Measurements from ENCODE around the gene PNKP.

PNKP gene

DNA sequence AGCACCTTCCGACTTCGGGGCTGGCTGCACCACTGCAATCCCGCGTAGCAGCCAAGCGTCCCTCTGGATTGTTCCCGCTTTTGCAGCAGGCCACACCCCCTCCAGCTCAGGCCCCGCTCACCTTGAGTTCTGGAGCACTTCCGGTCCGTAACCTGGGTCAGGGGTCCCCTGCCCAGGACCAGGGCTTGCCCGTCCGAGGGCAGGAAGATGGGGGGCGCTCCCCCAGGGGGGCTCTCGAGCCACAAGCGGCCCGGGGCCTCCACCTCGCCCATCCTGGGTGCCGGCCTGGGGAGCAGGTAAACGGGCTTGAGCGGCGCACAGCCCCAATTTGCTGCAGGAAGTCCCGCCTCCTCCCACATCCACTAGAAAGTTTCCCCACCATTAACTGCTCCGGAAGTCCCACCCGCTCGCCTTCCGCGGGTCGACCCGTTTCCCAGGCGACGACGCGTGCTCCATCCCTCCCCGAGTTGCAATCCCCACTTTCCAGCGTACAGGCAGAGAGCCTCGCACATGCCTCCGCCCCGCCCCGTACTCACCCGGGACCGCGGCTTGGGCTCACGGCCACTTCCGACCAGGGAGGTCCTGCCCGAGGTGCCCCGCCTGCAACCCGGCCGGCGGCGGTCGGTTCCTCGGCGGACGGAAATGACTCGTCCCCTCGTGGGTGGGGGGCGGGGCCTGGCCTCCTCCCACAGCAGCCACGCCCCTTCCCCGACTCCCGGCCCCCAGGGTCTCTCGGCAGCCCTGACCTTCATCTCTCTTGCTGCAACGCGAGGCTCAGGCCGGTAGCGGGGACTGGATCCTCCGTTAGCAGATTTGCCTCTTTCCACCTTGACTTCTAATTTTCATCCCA is at the start of gene PNKP:
TSS of gene PNKP (minus strand) at position 644 of the 850 bp plus-strand sequence. CDS start at position 272, 372 bp downstream.
- peak; percentile 89 for DNase-seq

DNA sequence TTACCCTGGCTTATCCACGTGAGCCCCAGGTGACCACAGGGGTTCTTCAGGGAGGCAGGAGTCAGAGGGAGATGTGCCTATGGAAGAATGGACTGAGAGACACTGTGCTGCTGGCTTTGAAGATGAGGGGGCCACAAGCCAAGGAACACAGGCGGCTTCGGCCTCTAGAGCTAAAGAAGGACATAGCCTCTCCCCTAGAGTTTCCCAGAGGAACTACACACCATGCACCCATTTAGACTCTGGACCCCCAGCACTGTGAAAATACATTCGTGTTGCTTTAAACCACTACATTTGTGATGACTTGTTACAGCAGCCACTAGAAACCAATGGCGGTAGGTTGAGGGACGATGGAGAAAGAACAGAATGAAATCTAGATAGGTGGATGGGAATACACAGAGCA is 47.9 kb upstream of the PNKP start:
- DNase-seq = no peak

- DNase-seq = no peak
Observed at GRCh38 chr19:49913720-49914119, 46.3 kb upstream of the PNKP start.

DNA sequence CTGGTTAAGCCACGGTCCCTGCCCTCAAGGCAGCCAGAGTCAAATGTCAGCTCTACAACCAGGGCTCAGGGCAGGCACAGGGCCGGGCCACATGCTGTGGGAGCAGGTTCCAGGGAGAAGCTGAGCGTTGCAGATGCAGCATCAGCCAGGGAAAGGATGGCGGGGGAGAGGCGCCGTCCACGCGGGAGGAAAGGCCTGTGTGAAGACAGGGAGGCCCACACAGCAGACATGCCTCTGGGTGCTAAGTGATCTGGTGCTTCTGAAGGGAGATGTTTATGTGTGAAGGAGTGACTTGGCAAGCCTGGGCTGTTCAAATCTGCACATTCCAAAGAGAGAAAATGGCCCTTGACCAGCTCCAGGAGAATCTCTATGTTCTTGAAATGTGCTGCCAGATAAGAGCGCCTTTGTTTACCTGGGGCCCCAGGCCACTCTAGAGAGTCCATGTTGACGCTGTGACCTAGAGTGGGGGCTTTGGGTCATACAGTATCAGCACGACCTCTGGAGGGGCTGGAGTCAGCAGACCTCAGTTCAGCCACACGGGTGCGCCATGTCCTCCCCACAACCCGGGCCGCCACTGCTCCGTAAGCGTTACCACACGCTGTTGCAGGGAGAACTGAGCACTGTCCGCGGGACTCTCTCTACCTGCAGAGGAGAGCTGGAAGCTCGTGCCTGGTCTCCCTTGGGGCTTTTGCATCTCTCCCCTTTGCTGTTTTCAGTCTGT is 45.7 kb upstream of the PNKP start:
- DNase-seq = no peak

DNA sequence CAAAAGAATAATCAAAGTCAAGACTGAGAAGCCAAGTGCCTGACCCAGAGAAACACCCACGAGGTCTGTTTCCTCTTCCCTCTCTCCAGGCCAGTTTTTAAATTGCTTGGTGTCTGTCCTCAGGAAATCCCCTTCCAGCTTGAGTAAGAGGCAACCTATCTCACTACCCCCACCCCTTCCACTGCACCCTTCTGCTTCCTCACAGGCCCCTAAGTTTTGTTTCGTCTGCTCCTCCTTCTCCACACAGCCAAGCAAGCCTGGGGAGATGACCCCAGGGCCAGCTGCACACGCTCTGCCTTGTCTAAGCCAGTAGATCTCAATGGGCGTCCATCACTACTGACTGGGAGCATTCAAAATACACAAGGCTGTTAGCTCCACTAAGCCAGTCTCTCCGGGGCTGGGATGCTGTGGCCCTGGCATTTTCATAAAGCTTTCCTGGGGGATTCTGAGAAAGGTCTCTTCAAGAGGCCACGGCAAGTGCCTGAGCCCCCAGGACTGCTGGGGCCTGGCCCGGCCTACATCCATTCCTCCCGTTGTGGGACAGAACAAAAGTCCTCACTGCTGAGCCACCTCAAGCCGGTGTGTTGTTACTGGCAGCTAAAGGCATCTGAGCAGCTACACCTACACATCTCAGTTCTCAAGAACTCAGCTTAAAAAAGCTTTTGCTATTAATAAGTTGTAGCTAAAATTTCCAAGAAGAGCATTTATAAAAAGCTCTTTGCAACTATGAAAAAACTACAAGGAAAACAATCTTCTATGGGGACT is 44.2 kb upstream of the PNKP start:
- peak; percentile 46 for DNase-seq

DNA sequence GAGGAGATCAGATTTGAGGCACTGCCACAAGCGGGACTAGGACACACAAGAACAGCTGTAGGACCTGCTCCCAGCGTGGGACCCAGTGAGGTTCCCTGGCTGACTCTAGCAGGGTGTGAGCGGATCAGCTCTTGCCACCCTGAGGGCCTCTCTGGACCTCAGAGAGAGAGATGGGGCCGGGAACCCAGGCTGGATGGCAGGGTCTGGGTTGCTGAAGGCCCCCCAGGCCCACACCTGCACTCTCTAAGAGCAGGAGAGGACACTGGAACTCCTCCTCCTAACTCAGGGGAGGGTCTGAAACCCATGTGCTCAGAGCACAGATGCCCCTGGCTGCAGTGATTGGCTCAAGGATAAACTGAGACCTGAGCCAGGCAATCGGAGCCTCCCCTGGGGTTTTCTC is 42.8 kb upstream of the PNKP start:
- no peak for DNase-seq

GRCh38 chr19:49908480-49909420 is 41.4 kb upstream of the PNKP start:
- DNase-seq = no peak

DNA sequence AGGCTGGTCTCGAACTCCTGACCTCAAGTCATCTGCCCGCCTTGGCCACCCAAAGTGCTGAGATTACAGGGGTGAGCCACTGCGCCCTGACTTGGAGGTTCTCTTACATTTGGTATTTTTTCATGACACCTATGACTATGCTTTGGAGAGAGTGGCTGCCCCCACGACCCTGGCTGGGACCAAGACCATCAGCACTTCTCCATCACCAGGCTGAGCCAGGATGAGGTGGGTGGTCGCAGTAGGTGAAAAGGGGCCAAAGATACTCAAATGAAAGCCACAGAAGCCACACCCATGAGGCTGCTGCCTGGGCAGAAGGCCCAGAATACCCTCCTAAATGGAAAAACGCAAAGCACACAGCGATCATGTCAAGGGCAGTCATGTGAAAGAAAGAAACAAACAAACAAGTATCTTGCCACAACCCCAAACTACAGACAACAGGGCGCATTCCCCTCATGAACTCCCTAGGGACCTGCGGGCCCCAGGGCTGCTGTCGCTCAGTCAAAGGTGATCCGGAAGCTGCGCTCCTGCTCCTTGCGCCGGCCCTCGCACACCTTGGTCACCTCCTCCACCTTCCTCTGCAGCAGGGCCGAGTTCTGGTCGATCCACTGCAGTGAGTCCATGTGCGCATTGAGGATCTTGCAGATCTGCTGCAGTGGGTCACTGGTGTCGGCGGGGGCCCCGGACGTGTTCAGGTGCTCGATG is 40.5 kb upstream of the PNKP start:
- no peak for DNase-seq

- no peak for DNase-seq
Observed at GRCh38 chr19:49906879-49907564, 39.6 kb upstream of the PNKP start.

DNA sequence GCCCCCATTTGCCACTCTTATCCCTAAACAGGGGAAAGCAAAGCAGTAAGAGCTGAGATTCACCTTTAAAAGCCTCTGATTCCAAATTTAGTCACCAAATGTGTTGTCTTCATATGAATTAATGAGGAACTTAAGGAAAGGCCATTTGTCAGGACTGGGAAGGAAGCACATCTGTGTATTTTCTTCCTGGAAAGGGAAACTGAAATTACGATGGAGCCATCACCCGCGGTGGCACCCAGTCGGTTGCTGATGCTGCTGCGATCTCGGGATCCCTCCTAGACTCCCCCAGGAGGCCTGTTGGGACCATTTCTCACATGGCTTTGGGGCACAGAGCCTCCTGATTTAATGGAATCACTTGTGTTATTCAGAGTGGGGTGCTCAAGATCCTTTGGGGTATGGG is 36.8 kb upstream of the PNKP start:
- DNase-seq = no peak

GRCh38 chr19:49896863-49897621 is 29.7 kb upstream of the PNKP start, which contains the start of gene IL4I1:
Gene IL4I1, minus strand, starts transcription at chr19:49896887. Its CDS starts 727 bp downstream, at chr19:49896160.
- DNase-seq = peak; percentile 89

DNA sequence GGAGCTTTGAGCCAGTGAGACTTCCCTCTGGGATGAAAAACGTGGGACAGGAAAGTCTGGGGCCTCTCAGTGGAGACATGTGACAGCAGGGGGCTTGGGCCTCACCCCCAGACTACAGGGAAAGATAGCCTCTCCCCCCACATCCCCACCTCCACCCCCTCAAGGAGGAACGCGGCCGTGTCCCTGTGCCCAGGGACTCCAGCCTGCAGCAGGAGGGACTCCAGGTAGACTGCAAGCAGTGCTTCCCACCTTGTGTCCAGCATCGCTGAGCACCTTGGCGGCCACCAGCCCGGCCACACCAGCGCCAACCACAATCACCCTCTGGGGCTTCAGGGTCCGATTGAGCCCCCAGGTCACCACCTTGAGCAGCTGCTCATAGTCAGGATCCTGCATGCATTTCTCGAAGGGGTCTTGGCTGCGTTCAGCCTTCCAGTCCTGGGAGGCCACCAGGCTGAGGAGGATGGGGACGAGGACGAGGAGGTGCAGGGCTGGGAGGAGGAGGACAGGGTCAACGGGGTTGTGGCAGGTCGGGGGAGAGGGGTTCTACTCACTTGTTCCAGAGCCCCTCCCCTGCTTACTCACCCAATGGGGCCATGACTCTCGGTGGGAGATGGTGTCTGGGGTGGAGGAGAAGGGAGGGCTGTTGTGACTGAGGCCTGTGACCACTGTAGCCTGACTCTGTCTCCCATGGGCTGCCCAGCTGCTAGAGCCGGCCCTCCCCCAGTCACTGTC is 28.4 kb upstream of the PNKP start:
- no peak for DNase-seq

DNA sequence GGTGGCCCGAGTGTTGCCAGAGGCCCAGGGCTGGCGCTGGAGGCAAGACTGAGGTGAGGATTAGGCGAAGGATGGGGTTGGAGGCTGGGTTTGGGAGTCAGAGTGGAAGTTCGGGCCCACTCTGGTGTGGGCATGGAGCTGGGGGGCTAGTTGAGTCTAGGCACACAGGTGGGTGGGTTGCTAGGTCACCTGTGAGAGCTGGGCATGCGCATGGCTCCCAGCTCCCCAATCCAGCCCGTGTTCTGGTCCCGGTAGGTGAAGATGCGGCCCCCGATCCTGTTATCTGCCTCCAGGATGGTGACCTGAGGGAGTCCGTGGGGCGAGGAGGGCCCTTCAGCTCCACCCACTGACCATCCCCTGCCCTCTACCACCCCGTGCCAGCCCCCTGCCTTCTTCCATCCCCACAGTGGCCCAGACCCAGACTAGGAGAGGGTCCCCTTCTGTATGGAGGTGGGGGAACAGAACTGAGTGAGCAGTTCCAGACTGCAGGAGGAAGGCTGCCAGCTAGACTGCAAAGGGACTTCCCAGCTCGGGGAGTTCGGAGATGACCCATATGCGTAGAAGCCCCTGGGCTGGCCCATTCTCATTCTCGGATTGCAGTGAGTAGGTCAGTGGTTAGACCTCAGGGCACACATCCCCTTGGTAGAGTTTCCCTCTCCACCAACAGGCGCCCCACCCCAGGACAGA is 27.6 kb upstream of the PNKP start:
- peak; percentile 60 for DNase-seq

DNA sequence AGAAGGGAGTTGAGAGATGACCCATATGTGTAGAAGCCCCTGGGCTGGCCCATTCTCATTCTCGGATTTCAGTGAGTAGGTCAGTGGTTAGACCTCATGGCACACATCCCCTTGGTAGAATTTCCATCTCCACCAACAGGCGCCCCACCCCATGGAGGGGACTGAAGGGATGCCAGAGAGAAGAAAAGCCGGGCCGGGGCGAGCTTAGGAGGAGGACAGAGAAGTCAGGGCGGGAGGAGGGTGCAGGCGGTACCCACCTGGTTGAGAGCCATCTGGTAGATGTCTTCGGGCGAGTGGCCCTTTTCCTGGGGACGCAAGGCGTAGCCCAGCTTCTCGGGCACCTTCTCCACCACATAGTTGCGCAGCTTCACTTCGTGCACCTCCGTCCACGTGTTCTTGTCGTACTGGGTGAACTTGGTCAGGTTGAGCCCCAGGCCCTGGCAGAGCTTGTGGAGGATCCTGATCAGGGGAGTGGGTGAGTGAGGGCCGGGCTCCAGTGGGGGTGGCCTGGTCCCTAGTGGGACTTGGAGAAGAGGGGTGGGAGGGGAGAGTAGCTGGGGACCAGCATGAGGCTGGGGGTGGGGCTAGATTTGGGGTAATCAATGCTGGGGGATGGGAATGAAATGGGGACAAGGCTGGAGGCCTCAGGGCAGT is 26.8 kb upstream of the PNKP start:
- no peak for DNase-seq

- no peak for DNase-seq
Observed at GRCh38 chr19:49892716-49893115, 25.3 kb upstream of the PNKP start.

- DNase-seq = no peak
Observed at GRCh38 chr19:49891393-49891792, 24.0 kb upstream of the PNKP start.

GRCh38 chr19:49890349-49891311 is 23.3 kb upstream of the PNKP start:
- peak; percentile 79 for DNase-seq
